Caco-2 (cell line): Measurements from ENCODE around the gene ZSCAN5B. TPM values are rescaled to one million over a fixed set of nuclear protein-coding genes. Genes with fewer than 3 reads are reported as not detected.
A peak's percentile ranks its signal among the peaks of the same experiment; 100 is the strongest.

ENCODE experiments used
- BruUV-seq: library from RNA; stranded (reverse); fragments of 400-500 nt; replicated peaks from 2 replicates; lab custom pipeline; 2021; lab: Mats Ljungman, UMichigan
- CTCF ChIA-PET: fragments of 300-600 bp; sonication (Branson Sonifier 250); formaldehyde crosslinking; loops from one replicate; lab custom pipeline; 2022; ENCODE audit warnings: antibody characterized with exemption; lab: Charles Lee
- POLR2A ChIA-PET: fragments of 300-600 bp; sonication (Branson Sonifier 250); formaldehyde crosslinking; loops from one replicate; lab custom pipeline; 2022; ENCODE audit warnings: antibody characterized with exemption; lab: Charles Lee
- DNase-seq, 2 experiments: peaks; one replicate each; pipeline versions ENCODE4 v3.0.0 to v3.0.0-alpha.2; 2020 to 2022
- H3K27me3 ChIP-seq: replicated peaks from 2 replicates; pipeline ENCODE4 v1.6.0; 2011; ENCODE audit warnings: low read length; ENCODE audit not compliant: control insufficient read depth, insufficient read depth
- H3K36me3 ChIP-seq: 2 replicates; pipeline ENCODE4 v1.5.1; 2011; ENCODE audit warnings: low read length; ENCODE audit not compliant: control insufficient read depth, insufficient read depth
- H3K4me1 ChIP-seq: fragments of 250-450 bp; sonication (Bioruptor Pico); 2 replicates; pipeline ENCODE4 v1.5.1; 2020; ENCODE audit warnings: mild to moderate bottlenecking
- H3K4me3 ChIP-seq: 2 replicates; pipeline ENCODE4 v1.5.1; 2011; ENCODE audit warnings: low read depth, mild to moderate bottlenecking, control low read depth, low read length
- H3K9me3 ChIP-seq: fragments of 250-450 bp; sonication (Bioruptor Pico); 2 replicates; pipeline ENCODE4 v1.5.1; 2020; ENCODE audit warnings: mild to moderate bottlenecking, moderate library complexity
- H3K27ac Mint-ChIP-seq: one replicate; pipeline ENCODE4 v1.8.0; 2022; ENCODE audit warnings: mixed read lengths; ENCODE audit not compliant: unreplicated experiment
- H3K27me3 Mint-ChIP-seq: one replicate; pipeline ENCODE4 v1.8.0; 2022; ENCODE audit warnings: mixed read lengths; ENCODE audit not compliant: insufficient read depth, unreplicated experiment
- H3K36me3 Mint-ChIP-seq: one replicate; pipeline ENCODE4 v1.8.0; 2022; ENCODE audit warnings: mild to moderate bottlenecking, mixed read lengths; ENCODE audit not compliant: insufficient read depth, unreplicated experiment
- H3K4me1 Mint-ChIP-seq: one replicate; pipeline ENCODE4 v1.8.0; 2022; ENCODE audit warnings: low read depth, mixed read lengths; ENCODE audit not compliant: unreplicated experiment
- H3K4me3 Mint-ChIP-seq: one replicate; pipeline ENCODE4 v1.8.0; 2022; ENCODE audit warnings: mild to moderate bottlenecking, moderate library complexity, mixed read lengths; ENCODE audit not compliant: unreplicated experiment
- H3K9me3 Mint-ChIP-seq: one replicate; pipeline ENCODE4 v1.8.0; 2022; ENCODE audit warnings: mixed read lengths; ENCODE audit not compliant: unreplicated experiment
- CTCF ChIP-seq, 2 experiments: fragments of 200-600 bp in 1 of 2; IDR thresholded peaks; 1 replicate in 1 of 2; 2 replicates in 1 of 2; pipeline versions ENCODE4 v1.5.1 to v1.8.0; 2011 to 2022; ENCODE audit warnings: antibody characterized with exemption in 1 of 2, control low read depth in 1 of 2, inconsistent platforms in 1 of 2, low read depth in 1 of 2, low read length in 1 of 2, mild to moderate bottlenecking in 1 of 2, moderate library complexity in 1 of 2; ENCODE audit not compliant: insufficient read depth in 1 of 2, severe bottlenecking in 1 of 2, unreplicated experiment in 1 of 2
- intact Hi-C: fragments of 100-400 bp; cut with micrococcal nuclease; formaldehyde crosslinking; loops from one replicate; pipeline ENCODE4 v1.10.0; 2022; ENCODE audit not compliant: unreplicated experiment
- total RNA-seq: library from RNA; stranded (reverse); gene quantifications from 2 replicates; pipeline ENCODE4 v1.2.3, GENCODE V29; 2022

Gene ZSCAN5B
- total RNA-seq, 1 experiment from 2014 or later = not detected

DNA sequence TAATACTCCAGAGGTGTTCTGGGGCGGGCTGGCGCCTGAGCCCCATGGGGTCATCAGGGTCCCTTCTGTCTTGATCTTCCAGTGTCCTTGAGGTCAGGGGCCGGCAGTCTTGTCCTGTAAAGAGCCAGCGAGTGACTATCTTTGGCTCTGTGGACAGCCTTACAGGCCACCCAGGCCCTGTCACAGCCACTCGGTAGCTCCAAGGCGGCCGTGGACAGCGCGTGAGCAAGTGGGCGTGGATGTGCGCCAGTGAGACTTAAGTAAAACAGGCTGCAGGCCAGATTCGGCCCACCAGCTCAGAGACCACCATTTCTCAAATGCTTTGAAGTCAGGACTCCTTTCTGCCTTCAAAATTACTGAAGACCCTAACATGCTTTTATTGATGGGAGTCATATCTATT, 52.8 kb downstream of the ZSCAN5B start:
- Mint-ChIP-seq H3K27ac (peak overlapping the region; percentile 94), H3K4me1 (peaks cover 26% of the 10 kb centered on the region), H3K9me3 (no peaks in the 10 kb centered on the region), H3K4me3 (no peak overlapping the region), H3K27me3 (no peaks in the 10 kb centered on the region), H3K36me3 (peaks cover 63% of the 10 kb centered on the region)
- no TSS peak for BruUV-seq
- ChIA-PET CTCF (no interaction called here), POLR2A (no interaction called here)
- no peak for TF ChIP-seq CTCF (IDR thresholded peaks at IDR 0.05; ENCODE audit: insufficient read depth in 1 of 2, low read depth in 1 of 2, low read length in 1 of 2, severe bottlenecking in 1 of 2, unreplicated experiment in 1 of 2)
- peaks cover 20% of the 10 kb centered on the region for H3K4me1 ChIP-seq
- intact Hi-C loops = loop anchor here (5.0 to 10.0 kb wide), 2 partner anchors 490 to 1683 kb away; partner anchors contain the start of genes LENG9 and U2AF2
- peaks cover 6% of the 10 kb centered on the region for H3K36me3 ChIP-seq
- no peak overlapping the region for H3K4me3 ChIP-seq
- H3K27me3 ChIP-seq = no peaks in the 10 kb centered on the region
- no peaks in the 10 kb centered on the region for H3K9me3 ChIP-seq
- DNase-seq = no peak

GRCh38 chr19:56144376-56144775, 53.2 kb downstream of the ZSCAN5B start:
- H3K4me3 Mint-ChIP-seq = no peak overlapping the region
- Histone ChIP-seq H3K4me3 (no peak overlapping the region), H3K4me1 (peaks cover 21% of the 10 kb centered on the region), H3K27me3 (no peaks in the 10 kb centered on the region), H3K36me3 (peaks cover 6% of the 10 kb centered on the region), H3K9me3 (no peaks in the 10 kb centered on the region)
- no peaks in the 10 kb centered on the region for H3K27me3 Mint-ChIP-seq
- H3K9me3 Mint-ChIP-seq = no peaks in the 10 kb centered on the region
- H3K4me1 Mint-ChIP-seq = peaks cover 30% of the 10 kb centered on the region
- ChIA-PET POLR2A (no interaction called here), CTCF (no interaction called here)
- intact Hi-C loops = loop anchor here (5.0 to 10.0 kb wide), 2 partner anchors 490 to 1682 kb away; partner anchors contain the start of genes LENG9 and U2AF2
- H3K36me3 Mint-ChIP-seq = peaks cover 62% of the 10 kb centered on the region
- DNase-seq = no peak
- peak overlapping the region; percentile 94 for H3K27ac Mint-ChIP-seq
- no TSS peak for BruUV-seq
- TF ChIP-seq CTCF (IDR thresholded peaks at IDR 0.05; ENCODE audit: insufficient read depth in 1 of 2, low read depth in 1 of 2, low read length in 1 of 2, severe bottlenecking in 1 of 2, unreplicated experiment in 1 of 2) = no peak

DNA sequence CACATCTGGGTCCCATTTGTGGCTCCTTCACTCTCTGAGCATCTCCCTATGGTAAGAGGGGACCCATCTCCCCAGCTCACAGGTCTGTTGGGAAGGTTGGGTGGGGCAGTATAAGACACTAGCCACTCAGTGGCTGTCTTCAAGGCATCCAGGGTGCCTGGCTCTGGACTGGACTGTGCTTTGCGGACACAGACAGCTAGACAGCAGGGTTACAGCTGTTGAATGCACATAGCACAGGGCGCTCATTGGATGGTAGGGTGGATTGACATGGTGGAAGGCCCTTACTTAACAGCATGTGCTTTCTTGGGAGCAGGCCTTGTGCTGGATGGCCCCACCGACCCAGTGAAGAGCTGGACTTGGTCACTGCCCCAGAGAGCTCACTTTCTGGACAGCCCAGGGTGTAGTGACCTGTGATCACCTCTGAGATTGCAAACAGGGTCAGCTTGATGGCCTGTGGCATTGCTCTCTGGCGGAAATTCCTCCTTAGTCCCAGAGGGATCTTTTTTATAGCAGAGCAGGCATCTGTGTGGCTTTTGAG, 54.6 kb downstream of the ZSCAN5B start:
- CTCF ChIA-PET = interaction anchor here (0.6 to 1.4 kb wide), 2 partner anchors 12 to 190 kb away, joined by 3 to 4 read pairs; no protein-coding TSS in a partner anchor
- DNase-seq = no peak
- Histone ChIP-seq H3K4me3 (peak overlapping the region; percentile 70), H3K4me1 (peaks cover 21% of the 10 kb centered on the region), H3K36me3 (peaks cover 5% of the 10 kb centered on the region), H3K9me3 (no peaks in the 10 kb centered on the region), H3K27me3 (no peaks in the 10 kb centered on the region)
- H3K4me3 Mint-ChIP-seq = peak overlapping the region; percentile 87
- no peaks in the 10 kb centered on the region for H3K9me3 Mint-ChIP-seq
- no TSS peak for BruUV-seq
- no peaks in the 10 kb centered on the region for H3K27me3 Mint-ChIP-seq
- peak overlapping the region; percentile 94 for H3K27ac Mint-ChIP-seq
- peaks cover 36% of the 10 kb centered on the region for H3K4me1 Mint-ChIP-seq
- peaks cover 50% of the 10 kb centered on the region for H3K36me3 Mint-ChIP-seq
- no peak for TF ChIP-seq CTCF (IDR thresholded peaks at IDR 0.05; ENCODE audit: insufficient read depth in 1 of 2, low read depth in 1 of 2, low read length in 1 of 2, severe bottlenecking in 1 of 2, unreplicated experiment in 1 of 2)
- POLR2A ChIA-PET = interaction anchor here (1.9 kb wide), 1 partner anchor 22 kb away, joined by 8 read pairs; the partner anchor contains the start of gene ZNF787
- intact Hi-C loops = loop anchor here (2.0 to 10.0 kb wide), 3 partner anchors 22 to 1681 kb away; partner anchors contain the start of genes LENG9 and U2AF2
